DMS53 treated with DMSO at 0.1 percent for 48 hours (cell line): Measurements from ENCODE around the gene SLC7A8.
"Not testable (repeated sequence)": the region's sequence is repeated elsewhere in the genome, so short reads cannot be mapped to it uniquely, and the experiment has no call there.

Experiments
- DNase-seq: peaks from one replicate; lab custom pipeline; 2025; ENCODE audit not compliant: unreplicated experiment; lab: John Stamatoyannopoulos, UW

Gene SLC7A8

GRCh38 chr14:23115039-23115731 is 68.3 kb downstream of the SLC7A8 start:
- no peak for DNase-seq

- no peak for DNase-seq
Measured at GRCh38 chr14:23114669-23115038, 68.8 kb downstream of the SLC7A8 start.

- no peak for DNase-seq
Measured at GRCh38 chr14:23114120-23114458, 69.4 kb downstream of the SLC7A8 start.

GRCh38 chr14:23113431-23114119 is 69.9 kb downstream of the SLC7A8 start:
- DNase-seq = no peak

GRCh38 chr14:23112359-23113178 is 70.9 kb downstream of the SLC7A8 start:
- DNase-seq = no peak

- DNase-seq = no peak
Measured at GRCh38 chr14:23110579-23111365, 72.7 kb downstream of the SLC7A8 start.

- DNase-seq = no peak
Measured at GRCh38 chr14:23109769-23110168, 73.7 kb downstream of the SLC7A8 start.

- not testable (repeated sequence) for DNase-seq
Measured at GRCh38 chr14:23108169-23108568, 75.3 kb downstream of the SLC7A8 start.

GRCh38 chr14:23107620-23108019 is 75.8 kb downstream of the SLC7A8 start:
- not testable (repeated sequence) for DNase-seq

GRCh38 chr14:23106747-23107045 is 76.8 kb downstream of the SLC7A8 start:
- no peak for DNase-seq

- DNase-seq = no peak
Measured at GRCh38 chr14:23105348-23105824, 78.1 kb downstream of the SLC7A8 start.

GRCh38 chr14:23104591-23105347 is 78.7 kb downstream of the SLC7A8 start, which contains the start of gene CIROP:
Gene CIROP, minus strand, starts transcription at chr14:23104989. Its CDS starts 69 bp downstream, at chr14:23104920.
- no peak for DNase-seq

GRCh38 chr14:23104070-23104590 is 79.3 kb downstream of the SLC7A8 start:
- no peak for DNase-seq

GRCh38 chr14:23103581-23103980 is 79.9 kb downstream of the SLC7A8 start:
- DNase-seq = no peak

- no peak for DNase-seq
Measured at GRCh38 chr14:23102801-23103200, 80.7 kb downstream of the SLC7A8 start.

- DNase-seq = no peak
Measured at GRCh38 chr14:23101986-23102625, 81.4 kb downstream of the SLC7A8 start.

- DNase-seq = no peak
Measured at GRCh38 chr14:23101213-23101970, 82.1 kb downstream of the SLC7A8 start.

- DNase-seq = no peak
Measured at GRCh38 chr14:23099212-23099861, 84.1 kb downstream of the SLC7A8 start.
